ENCODE data around the gene RASA4B.

DNA sequence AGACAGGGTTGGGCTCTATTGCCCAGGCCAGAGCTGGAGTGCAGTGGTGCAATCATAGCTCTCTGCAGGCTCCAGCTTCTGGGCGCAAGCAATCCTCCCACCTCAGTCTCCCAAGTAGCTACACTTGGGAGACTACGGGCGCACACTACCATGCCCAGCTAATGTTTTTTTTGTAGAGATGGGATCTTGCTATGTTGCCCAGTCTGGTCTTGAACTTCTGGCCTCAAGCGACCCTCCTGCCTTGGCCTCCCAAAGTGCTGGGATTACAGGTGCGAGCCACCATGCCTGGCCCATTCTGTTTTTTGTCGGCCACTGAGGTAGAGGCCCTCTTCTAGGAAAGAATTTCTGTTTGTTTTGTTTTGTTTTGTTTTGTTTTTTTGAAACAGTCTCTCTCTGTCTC, 65.1 kb downstream of the RASA4B start:
- TF ChIP-seq, protein P1, sequence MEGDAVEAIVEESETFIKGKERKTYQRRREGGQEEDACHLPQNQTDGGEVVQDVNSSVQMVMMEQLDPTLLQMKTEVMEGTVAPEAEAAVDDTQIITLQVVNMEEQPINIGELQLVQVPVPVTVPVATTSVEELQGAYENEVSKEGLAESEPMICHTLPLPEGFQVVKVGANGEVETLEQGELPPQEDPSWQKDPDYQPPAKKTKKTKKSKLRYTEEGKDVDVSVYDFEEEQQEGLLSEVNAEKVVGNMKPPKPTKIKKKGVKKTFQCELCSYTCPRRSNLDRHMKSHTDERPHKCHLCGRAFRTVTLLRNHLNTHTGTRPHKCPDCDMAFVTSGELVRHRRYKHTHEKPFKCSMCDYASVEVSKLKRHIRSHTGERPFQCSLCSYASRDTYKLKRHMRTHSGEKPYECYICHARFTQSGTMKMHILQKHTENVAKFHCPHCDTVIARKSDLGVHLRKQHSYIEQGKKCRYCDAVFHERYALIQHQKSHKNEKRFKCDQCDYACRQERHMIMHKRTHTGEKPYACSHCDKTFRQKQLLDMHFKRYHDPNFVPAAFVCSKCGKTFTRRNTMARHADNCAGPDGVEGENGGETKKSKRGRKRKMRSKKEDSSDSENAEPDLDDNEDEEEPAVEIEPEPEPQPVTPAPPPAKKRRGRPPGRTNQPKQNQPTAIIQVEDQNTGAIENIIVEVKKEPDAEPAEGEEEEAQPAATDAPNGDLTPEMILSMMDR (IDR thresholded peaks at IDR 0.05; ENCODE audit: insufficient read depth, low read length): no peak
- TF ChIP-seq POLR2AphosphoS5 (IDR thresholded peaks at IDR 0.05; ENCODE audit: low read depth): no peak

Data from HL-60 (cell line).